NOMO-1 treated with dmso at 0.1 percent for 144 hours (cell line): Measurements from ENCODE around the gene PPP1R1A.

Experiments
- DNase-seq: peaks from one replicate; lab custom pipeline; 2025; ENCODE audit not compliant: unreplicated experiment; lab: John Stamatoyannopoulos, UW

Gene PPP1R1A

DNA sequence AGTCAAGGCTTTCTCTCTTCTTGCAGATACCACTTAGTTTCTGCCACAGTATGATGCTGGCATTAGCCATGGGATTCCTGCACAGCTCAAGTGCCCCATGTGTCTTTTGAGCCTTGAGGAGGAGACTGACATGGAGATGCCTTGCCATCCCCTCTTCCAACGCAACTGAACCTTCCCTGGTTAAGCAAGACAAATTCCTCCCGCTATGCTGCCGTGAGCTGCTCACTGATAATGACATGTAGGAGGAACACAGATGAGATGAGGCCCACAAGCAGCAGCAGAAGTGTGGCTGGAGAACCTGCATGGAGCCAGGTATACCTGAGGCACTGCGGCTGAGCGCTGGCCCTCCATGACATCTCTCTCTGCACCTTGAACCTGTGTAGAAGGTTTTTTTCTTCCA, 15.4 kb upstream of the PPP1R1A start:
- no peak for DNase-seq

DNA sequence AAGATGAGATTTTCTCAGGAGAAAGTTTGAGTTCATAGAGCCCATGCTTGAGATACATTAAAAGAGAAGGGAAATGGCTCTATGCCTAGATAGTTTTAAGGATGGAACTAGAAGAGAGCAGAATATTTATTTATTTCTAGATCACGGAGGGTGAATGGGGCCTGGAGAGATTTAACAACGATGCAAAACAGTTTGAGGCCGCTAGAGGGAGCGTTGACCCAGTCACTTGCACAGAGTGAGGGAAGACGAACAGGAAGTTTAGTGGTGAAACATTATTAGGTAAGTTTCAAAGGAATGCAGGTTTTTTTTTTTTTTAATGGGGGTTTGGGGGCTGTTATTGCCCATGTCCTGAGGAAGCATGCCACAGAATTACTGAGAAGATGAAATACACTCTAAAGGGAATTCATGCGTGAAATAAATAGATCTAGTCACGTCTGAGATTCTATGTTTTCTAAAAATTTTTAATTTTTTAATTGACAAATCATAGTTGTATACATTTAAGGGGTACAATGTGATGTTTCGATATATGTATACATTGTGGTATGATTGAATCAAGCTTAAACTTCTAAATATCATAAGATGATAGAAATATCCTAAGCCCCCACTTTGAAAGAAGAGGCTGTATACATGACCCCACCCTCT, 14.8 kb upstream of the PPP1R1A start:
- DNase-seq = peak; percentile 78

DNA sequence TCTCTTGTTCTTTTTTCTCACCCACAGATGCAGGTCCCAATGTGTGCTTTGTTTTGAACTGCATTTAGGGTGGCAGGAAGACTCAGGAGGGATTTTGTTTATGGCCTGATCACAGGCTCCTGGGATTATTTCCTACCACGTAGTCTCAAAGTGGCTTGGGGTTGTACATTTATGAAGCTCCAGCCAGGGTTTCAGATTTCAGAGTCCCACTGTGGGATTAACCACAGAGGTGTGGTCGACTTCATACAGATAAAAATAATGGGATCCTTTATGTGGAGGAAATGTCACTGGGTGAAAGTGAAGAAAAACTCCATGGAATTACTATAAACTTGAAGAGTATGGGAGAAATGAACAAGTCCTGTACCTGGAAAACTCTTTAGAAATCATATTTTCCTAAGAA, 14.2 kb upstream of the PPP1R1A start:
- no peak for DNase-seq

DNA sequence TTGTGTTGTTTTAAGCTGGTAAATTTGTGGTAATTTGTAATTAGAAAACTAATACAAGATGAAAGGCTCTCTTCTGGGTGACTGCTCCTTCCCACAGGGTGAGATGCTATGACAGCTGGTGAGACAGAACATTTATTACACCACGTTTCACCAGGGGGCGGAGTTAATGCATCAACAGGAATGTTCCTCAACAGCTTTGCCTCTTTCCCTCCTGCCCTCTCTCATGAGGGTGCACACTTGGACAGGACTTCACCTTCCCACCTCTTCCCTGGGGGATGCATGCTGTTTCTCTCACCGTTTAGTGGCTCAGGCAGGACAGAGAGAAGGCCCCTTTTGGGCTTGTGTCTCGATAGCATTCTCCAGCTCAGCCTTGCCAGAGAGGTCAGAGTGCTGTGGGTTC, 13.4 kb upstream of the PPP1R1A start:
- DNase-seq = no peak

DNA sequence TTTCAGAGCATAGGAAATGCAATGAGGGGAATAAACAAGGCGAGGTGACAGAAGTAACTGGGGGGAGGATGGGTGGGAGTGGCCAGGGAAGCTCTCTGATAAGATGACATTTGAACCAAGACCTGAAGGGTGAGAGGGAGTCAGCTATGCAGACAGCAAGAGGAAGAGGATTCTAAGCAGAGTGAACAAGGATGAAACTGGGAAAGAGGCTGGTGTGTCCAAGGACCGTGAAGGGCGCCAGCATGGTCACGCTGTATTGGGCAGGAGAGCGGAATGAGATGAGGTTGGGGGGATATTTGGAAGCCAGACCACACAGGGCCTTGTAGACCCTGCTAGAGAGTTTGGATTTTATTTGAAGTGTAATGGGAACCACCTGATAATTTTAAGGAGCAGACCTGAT, 10.5 kb upstream of the PPP1R1A start:
- DNase-seq = no peak

DNA sequence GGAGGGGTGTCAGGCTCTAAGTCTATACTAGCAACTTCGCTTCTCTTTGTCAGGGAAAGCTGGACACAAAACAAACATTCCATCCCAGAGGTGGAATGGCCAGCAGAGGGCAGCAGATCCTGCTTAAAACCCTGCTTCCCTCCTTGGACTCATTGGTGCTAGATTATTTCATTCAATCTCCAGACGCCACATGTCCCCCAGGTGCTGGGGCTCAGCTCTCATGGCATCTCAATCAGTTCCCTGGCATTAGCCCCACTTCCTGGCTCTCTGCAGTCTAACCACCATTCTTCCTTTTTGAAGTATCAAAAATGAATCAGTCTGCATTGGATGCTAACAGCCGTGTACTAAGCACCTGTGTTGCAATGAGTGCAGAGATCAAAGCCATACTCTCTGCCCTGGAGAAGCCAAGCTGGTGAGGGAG, 8.1 kb upstream of the PPP1R1A start:
- no peak for DNase-seq

DNA sequence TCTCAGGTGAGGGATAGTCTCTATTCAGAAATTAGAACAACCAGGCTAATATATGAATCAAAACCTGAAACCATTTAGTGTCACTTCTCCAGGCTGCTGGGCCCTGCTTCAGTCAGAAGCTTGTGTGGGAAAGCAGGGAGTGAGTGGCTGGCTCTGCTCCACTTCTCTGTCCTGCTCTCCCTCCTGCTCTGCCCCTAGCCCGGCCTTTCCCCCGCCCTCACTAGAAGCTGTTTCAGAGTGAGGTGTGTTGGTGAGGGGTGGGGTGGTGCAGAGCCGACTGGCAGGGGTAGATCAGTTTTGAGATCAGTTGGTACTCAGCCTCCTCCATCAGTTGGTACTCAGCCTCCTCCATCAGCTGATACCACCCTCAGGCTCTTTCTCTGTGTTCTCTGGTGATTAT, 7.0 kb upstream of the PPP1R1A start:
- DNase-seq = no peak

DNA sequence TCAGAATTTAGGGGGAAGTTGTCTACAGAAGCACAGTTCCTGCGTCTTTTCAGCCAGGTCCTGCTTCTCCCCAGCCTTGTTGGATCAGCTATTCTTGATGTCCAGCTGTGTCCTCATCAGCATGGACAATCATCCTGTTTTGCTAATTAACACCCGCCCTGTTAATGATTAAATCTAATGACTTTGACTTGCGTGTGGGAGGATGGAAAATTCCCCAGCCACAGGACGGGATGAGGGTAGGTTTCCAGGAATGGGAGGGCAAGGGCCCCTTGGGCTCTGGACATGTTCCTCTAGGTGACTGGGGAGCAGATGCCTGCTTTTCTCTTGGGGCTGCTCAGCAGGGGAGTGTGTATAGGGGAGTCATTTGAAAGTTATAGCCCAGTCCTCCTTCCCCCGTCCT, 5.3 kb upstream of the PPP1R1A start:
- no peak for DNase-seq

DNA sequence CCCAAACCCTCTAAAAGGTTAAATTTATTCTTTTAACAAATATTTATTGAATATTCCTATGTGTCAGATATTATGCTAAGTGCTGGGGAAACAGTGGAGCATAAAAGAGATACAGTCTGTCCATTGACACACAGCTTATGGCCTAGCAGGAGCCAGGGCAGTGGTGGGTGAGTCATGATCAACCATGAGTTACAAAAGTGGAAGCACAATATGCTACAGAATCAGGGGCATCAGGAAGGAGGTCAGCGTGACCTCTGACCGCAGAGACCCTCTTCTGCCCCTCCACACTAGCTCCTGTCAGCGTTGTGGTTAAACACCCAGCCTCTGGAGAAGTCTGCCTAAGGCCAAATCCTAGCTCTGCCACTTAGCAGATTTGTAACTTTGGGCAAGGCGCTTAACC, 4.7 kb upstream of the PPP1R1A start:
- DNase-seq = no peak

DNA sequence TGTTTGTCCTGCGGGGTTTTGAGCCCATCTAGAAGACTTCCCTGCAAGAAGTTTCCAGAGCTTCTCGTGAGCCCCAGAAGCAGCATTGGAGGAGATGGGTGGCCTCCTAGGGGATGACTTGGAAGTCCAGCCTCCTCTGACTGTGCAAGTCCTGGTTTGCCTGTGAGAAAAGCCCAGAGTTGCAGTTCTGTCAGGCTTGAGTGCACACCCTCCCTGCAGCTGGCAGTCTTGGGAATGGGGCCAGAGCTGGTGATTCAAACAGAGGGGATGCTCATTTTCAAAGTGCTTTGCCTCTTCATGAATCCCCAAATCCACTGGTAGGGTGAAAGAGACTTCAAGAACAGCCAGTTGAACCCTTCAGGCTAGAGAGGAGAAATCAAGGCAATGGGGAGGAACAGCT, 3.9 kb upstream of the PPP1R1A start:
- no peak for DNase-seq

DNA sequence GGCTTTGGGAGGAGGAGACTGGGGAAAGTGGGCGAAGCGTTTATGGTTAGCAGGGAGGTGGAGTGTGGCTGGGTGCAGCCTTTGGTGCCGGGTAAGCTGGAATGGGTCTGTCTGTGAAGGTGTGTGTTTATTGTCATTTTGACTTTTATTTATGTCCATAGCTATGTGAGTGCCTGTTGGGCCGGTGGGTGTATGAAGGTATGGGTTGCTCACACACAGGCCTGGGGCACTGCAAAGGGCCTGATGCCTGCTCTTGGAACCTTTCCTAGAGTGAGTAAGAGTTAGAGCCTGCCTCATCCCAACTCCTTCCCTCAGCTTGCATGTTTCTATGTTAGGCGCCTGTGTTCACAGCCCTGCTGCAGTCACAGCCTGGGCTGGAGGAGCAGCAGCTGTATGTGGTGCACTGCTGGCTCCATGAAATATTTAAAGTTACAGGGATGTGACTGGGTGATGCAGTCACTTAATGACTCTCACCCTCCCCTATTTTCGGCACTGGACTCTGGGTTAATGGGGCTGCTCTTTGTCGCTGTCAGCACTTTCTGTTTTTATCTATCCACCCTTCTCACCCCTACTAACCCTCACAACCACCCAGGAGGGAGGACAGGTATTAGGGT, 2.6 kb upstream of the PPP1R1A start:
- DNase-seq = no peak

DNA sequence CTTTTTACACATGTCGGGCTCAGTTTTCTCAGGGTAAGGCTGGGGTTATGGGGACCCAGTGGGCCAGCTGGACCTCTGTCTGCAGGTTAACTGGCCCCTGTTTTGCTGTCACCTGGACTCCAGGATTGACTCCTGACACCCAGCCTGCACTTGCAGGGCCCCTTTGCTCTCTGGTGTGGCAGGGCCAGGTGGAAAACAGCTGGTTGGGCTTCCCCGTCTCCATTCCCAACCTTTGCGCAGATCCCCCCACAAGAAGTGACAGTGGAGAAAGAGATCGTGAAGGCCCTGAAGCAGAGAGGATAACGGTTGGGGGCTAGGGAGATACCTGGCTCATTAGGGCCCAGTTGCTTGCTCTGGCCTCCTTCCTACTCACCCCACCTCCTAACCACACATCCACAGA, 1.5 kb upstream of the PPP1R1A start:
- no peak for DNase-seq

DNA sequence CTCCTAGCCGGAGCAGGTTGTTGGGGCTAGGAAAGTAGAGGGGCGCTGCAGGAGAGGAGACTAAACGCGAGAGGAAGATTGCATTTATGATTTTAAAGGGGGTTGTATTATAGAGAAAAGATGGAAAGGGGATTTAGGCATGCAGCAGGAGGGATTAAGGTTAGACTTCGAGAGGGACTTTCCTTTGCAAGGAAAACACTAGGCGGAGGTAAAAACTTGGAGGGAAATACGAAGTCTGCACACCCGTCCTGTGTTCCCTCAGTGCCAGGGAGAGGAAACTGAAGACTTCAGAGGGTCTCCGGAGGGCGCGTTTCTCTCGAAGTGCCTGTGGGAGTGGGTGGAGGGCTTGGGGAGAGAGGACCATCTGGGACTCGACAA, 420 bp upstream of the PPP1R1A start:
- no peak for DNase-seq

DNA sequence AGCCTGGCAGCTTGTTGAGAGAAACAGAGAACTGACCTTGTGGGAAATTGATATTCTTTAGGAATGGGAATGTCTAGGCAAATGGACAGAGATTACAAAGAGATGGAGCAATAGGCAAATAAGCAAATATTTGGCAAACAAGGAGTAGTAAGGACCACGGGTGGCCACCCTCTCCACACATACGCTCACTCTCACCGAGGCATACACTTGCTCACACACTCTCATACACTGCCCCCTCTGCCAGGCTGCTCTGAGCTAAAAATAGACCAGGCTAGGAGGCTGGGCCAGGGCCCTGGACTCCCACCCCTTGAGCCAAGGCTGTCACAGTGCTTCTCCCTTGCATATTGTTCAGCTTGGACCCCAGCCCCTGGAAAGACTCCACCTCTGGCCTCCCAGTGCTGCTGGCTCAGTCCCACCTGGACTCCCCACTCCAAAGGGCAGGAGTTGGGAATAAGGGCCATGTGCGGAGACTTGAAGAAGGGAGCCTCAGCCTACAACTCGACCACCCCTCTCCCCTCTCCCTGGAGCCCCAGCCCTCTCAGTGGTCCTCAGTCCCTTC, 1.1 kb downstream of the PPP1R1A start:
- DNase-seq = no peak

DNA sequence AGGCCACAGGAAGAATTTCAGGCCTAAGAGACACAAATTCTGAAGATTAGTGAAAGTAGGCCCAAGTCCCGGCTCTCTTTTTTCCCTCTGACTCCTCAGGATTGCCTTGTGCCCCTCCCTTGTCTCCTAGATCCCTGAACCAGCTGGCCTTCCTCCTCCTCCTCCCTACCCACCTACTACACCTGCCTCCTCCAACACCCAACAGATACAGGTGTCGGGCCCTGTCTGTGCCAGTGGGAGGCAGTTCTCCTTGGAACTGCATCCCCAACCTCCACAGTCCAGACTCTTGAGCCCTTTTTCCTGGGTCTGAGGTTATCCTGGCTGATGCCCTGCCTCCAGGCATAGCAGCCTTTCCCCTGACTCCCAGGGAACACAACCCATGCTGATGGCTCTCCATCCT, 1.8 kb downstream of the PPP1R1A start:
- DNase-seq = no peak

DNA sequence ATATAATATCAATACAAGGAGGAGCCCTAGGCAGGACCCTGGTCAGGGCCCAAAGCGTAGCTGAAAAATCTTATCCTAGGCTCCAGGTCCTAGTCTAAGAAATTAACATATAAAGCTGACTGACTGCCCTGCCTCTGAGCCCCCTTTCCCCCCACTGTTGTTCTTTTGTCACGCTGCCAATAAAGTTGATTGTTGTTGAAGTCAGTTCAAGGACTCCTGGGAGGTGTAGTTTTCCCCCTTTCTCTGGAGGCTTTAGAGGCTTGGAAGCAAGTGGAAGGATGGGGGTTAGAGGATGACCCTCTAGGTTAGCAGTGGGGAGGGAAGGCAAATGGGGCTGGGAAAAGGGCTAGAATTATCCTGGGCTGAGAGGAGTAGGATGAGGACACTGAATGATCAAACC, 3.2 kb downstream of the PPP1R1A start:
- DNase-seq = no peak

DNA sequence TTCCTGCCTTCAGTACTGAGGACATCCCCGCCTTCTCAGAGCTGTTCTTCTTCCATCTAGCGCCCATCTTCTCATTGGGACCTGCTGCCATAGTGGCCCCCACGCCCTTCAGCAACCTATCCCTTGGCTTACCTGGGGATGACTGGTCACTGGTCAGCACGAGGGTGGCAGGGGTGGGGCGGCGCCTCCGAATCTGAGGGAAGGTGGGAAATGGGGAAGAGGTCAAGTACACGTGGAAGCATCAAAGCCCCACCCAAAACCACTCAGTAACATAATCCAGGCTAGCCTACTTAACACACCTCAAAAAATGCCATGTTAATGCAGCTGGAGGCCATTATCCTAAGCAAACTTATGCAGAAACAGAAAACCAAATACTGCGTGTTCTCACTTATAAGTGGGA, 4.3 kb downstream of the PPP1R1A start:
- no peak for DNase-seq

DNA sequence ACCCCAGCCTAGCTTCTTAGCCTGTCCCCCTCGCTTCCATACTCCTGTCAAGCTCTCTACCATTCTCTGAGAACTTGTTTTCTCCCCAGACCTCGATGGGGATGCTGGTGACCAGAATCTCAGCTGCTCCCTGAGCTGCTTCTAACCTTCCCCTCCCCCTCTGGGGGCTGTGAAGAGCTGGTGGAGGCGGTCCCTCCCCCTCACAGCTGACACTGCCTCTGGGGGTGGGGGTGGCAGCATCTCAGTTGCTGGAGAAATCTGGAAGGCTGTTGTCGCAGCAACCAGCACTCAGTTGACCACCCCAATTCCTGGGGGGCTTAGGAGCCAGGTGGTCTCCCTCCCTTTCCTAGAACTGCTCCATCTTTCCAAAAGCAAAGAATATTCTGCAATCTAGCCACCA, 4.7 kb downstream of the PPP1R1A start:
- DNase-seq = no peak

DNA sequence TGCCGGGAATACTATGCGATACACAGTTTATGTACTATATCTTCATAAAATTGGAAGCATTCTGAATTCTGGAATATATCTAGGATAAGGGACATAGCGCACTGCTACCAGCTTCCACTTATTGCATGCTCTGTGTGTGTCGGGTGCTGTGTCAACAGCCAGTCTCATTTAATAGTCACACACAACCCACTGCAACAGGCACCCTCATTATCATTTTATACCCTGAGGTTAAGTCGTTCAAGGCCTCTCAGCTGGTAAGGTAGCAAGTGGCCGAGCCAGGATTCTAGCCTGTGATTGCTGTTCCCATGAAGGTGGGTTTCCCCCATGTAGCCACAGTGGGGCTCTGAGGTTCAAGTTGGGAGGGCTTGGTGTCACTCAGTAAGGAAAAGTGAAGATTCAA, 7.0 kb downstream of the PPP1R1A start:
- DNase-seq = no peak

DNA sequence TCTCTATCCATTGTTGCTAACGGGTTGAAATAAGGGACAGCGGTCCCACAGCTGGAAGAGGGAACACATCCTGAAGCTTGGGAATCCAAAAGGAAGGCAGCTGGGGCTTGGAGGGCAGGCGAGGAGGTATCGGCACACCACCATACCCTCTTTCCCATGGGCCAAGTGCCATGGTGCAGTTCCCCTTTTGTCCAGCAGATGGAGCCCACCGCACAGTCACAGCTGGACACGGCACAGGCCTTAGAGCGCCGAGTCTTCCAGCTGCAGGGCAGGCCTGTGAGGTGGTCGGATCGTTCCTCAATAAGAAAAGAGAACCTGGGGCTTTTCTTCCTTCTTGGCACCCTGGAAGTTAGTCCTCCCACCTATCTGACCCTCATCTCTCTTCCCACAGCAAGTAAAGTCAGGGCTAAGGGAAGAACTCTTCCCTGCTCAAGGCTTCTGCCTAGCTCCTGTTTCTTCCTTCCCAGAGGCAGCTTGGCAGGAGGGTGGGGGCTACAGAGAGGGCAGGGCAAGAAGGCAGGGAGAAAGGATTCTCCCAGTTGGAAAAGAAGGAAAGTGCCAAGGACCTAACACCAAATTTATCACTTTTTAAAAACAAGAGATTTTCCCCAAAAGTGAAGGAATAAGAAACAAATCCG, 8.6 kb downstream of the PPP1R1A start:
- peak; percentile 57 for DNase-seq

DNA sequence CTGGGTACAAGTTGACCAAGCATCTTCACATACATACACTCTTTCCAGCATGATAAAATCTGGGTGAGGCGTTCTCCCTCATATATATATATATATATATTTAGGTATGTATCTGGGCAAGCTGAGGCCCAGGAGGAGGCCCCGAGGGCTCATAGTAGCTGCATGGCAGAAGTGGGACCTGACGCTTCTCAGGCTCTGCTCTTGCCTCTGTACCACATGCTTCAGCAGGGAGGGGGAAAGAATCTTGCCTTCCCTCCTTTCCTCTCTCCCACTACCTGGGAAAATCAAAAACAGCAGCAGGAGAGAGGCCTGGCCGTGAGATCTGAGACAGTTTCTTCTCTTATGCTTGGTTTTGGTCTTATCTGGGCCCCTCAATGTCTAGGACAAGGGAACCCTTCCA, 9.2 kb downstream of the PPP1R1A start:
- DNase-seq = no peak

DNA sequence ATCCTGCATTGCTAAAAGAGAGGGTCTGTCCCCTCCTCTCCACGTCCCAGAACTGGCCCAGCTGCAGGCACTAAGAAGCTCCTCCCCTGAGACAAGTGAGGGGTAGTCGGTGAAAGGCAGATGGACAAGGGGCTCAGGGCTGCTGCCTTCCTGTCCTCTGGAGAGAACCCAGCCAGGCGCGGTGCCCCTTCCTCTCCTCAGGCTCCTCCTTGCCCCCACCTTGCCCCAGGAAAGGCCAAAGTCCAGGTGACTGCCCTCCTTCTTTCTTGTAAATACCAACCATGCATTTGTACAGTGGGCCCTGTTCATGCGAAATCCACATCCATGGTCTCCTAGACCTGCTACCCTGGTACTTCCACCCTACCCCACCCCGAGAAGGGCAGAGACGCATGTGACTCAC, 9.7 kb downstream of the PPP1R1A start:
- DNase-seq = no peak

DNA sequence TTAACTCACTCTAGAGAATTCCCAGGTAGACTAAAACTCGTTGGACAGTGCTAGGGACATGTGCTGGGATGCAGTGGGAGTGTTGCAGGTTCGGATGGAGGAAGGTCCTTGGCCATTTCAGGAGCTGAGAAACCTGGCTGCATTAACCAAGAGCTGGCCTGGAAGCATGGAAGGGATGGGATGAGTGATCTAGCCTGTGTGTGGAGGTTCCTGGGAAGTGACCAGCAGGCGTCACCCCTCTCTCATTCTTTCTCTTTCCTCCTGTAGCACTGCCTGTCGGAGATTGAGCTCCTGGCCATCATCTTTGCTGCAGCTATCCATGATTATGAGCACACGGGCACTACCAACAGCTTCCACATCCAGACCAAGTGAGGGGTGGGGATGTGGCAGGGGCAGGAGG, 15.6 kb downstream of the PPP1R1A start:
- DNase-seq = no peak
